HG03558 (cell line): Measurements from ENCODE around the gene PHLDA1.

Experiments
- ATAC-seq: cut with Tn5 transposase; IDR thresholded peaks from one replicate; pipeline ENCODE4 v1.9.1; 2021; ENCODE audit warnings: moderate number of reproducible peaks; ENCODE audit not compliant: unreplicated experiment; ENCODE audit errors: extremely low read depth

Gene PHLDA1

GRCh38 chr12:76038176-76038575 is 6.6 kb upstream of the PHLDA1 start:
- no peak for ATAC-seq

- ATAC-seq, result peak; percentile 46
Observed at GRCh38 chr12:76037130-76038103, 5.8 kb upstream of the PHLDA1 start.

DNA sequence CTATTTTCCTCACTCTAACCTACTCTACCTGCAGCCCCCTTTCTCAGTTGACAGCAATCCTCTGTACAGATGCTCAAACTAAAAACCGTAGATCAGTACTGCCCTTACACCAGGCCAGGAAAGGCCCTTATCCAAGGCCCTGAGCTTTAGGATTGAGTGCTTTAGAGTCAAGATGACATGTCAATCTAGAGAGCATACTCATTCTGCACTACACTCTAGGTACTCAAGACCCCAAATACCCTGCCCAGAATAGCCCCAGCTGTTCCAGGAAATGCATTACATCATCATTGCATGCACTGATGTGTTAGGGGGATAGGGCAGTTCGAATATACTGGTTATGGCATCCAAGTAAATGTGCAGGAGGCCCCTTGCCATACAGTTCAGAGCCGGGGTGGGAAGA is 3.5 kb upstream of the PHLDA1 start:
- no peak for ATAC-seq

DNA sequence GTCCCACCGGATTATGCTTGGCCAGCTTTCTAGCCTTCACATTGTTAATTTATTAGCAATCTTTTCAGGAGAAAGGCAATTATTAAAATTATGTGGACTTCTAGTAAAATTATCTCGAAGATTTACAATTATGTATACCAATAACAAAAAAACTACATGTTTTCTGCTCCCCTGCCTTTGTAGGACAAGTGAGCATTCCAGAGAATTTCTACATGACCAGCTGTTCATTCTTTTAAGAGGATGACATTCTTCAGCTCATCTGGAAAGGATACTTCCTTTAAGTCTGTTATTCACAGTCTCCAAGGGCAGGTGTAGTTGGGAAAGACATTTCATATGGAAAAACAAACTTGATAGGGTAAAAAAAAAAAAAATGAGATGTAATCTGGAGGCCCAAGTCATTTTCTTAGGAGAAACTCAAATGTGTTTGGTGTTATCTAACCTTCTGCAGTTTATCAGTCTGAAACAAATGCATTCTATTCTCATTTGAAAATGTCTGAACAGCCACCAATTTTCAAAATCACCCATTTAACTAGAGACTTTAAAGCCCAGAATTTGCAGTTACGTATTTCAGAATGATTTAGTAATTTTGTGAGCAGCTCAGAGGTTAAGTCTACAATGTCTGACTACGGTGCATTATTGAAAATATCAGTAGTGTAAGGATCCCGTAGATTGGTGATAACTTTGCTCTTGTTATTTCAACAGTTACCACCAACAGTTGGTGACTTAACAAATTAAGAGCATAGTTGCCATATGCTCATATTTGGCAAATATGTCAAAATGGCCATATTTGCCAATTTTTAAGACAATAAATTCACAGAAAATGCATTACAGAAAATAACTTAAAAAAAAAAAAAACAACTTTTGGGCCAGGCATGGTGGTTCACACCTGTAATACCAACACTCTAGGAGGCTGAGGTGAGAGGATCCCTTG is 1.8 kb upstream of the PHLDA1 start:
- ATAC-seq, result no peak

- peak; percentile 2 for ATAC-seq
Observed at GRCh38 chr12:76032043-76032981, 736 bp upstream of the PHLDA1 start.

GRCh38 chr12:76031081-76031413 is 529 bp downstream of the PHLDA1 start:
- peak; percentile 8 for ATAC-seq

DNA sequence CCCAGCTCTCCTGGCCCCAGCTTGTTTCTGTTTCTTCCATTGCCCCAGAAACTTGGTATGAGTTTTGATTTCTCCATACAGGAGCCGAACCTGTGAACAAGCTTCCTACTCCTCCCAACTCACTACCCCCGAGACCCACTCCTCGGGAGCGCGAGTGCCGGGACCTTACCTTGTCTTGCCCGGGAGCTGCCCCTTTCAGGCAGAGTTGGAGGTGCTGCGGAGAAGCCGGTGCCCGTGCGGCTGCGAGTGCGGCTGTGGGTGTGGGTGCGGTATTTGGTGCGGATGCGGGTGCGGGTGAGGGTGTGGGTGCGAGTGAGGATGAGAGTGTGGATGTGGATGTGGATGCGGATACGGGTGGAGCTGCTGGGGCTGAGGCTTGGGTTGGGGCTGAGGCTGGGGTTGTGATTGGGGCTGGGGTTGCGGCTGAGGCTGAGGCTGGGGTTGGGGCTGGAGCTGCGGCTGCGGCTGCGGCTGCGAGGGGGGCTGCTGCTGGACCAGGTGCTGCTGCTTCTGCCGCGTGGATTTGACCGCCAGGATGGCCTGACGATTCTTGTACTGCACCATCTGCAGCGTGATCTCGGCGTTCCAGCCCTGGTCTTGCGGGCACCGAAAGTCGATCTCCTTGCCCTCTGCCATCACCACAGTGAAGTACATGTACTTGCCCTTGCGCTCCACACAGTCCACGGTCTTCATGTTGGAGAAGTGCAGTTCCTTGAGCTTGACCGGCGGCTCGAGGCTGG is 1.1 kb downstream of the PHLDA1 start:
- no peak for ATAC-seq

DNA sequence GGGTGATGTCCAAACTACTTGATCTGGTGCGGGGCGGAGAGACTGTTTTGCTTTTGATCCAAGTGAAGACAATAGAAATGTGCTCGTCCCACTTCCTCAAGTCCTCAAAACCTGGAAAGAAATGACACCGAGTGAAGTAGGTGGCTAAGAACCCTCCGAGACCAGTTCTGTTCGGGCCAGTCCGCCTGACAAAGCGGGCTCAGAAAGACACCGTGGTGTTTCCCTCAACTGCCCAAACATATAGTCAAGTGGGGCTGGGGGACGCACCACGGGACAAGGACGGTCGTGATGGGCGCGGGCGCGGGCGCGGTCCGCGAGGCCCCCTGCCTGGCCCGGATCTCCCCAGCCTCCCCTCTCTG is 1.6 kb downstream of the PHLDA1 start:
- ATAC-seq, result no peak

DNA sequence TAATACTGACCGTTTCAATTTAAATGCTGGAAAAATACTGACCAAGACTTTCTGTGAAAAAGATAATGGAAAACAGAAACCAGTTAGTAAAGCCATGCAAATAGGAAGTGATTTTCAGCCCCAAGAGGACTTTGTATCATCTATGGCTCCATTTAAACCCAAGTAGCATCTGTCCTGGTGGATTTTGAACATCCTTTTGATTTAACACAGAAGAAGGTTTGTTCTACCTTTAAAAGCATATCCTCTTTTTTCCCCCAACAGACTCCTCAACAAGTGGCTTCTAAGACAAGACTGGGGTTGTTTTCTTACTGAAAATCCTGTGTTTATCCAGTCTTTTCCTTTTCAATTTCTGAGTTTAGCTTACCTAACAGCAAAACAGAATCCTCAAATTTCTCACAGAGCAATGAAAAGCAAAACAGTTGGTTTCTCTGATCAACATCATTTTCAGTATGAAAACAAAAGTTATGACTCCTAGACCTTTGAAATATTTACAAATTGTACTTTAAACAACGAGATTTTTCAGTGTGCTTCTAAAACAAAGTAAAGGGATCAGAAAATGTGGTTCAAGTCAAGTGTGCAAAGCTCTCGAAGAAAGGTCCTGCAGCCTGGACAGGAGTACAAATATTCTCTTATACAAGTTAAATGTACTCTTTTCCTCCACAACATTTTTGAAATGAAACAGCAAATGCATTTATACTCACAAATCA is 2.9 kb downstream of the PHLDA1 start:
- ATAC-seq, result no peak

DNA sequence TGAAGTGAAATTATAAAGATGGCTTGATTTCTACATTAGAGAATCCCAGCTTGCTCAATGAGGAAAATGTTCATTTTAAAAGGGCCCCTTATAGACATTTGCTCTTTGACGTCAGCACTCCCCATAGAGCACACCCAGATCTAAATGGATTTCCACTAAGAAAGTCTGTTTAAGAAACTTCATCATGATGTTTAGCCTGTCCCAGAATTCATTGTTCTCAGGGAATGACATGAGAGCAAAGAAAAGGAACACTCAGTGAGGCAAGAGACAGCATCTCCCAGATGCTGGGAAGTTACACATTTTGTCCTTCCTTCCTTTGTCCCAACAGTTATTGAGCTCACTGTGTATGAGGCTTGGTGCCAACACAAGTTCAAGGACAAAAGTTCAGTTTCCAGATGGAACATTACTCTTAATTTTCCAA is 4.9 kb downstream of the PHLDA1 start:
- no peak for ATAC-seq

DNA sequence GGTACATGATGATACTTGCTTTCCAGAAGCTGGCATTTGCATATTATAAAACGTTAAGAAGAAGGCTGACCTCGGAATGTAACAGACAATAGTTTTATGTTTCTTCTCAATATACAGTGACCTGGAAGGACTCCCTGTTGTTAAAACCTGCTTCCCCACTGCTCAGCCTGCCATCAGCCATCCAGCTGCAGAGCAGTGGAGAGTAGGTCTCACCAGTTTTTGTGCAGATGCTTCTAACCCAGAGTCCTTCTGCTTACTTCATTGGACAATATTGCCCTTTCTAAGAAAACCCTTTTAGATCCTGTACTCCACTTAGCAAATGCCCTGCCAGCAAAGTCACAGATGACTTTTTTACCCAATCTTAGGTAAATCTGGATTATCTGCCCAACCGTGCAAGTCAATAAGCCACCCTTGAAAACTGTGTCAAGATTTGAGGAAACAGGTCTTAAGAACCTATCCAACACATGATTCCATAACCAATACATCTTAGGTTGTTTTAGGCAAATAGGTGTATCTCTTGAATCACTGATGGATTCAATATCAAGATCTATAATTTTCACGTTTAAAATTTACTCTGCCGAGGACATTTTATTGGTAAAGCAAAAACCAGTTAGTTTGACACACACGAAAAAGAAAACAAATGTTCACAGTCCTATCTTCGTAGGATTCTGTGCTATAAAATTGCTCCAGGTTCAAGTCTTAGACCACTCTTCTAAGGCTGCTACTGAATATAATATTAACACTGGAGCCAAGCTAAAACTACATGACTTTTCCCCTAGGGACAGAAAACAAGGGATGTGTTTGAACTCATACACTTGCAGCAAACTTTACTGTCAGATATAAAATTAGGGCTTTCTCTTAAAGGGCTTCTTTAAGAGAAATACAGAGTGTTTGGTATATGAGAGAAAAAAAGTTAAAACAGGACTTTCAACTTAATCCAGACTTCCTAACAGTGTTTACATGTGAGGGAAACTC is 5.7 kb downstream of the PHLDA1 start:
- ATAC-seq, result no peak

GRCh38 chr12:76024942-76025600 is 6.5 kb downstream of the PHLDA1 start:
- no peak for ATAC-seq

DNA sequence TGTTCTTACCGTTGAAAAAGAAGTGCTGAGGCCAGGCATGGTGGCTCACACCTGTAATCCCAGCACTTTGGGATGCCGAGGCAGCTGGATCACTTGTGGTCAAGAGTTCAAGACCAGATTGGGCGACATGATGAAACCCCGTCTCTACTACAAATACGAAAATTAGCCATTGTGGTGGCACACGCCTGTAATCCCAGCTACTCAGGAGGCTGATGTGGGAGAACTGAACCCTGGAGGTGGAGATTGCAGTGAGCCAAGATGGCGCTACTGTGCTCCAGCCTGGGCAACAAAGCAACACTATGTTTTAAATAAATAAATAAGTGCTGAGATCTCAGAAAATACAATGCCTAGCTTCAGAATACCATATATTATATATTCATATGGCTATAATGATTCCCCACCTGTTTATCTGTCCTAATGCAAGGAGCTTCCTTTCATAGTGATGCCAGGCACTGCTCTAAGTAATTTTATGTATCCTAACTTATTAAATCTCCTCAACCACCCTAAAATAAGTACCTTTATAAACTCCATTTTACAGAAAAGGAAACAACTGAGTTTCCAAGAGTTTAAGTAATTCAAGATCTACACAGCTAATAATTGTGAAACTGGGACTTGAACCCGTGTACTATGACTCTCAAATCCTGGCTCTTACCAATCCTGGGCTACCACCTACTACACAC is 7.3 kb downstream of the PHLDA1 start:
- ATAC-seq, result no peak

DNA sequence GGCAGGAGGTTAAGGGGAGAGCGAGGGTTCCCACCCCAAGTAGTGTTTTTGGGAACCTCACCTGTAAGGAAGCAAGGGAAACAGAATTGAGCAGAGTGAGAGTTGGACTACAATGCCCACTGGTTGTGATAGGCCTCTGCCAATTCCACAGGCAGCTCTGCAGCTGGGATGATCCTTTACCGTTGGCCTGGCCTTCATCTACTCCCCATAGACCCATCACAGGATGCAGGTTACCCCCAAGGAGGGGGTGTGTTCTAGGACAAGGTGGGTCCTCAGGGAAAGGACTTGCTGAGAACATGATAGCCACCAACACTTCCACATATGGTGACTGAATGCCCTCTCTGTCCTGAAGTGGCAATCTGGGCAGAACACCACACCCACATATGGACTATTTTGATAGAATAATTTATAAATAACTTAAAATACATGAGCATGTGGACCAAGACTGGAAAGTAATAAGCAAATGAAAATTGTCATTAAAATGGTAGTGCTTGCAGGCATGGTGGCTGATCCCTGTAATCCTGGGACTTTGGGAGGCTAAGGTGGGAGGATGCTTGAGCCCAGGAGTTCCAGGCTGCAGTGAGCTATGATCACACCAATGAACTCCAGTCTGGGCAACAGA is 8.4 kb downstream of the PHLDA1 start:
- no peak for ATAC-seq

DNA sequence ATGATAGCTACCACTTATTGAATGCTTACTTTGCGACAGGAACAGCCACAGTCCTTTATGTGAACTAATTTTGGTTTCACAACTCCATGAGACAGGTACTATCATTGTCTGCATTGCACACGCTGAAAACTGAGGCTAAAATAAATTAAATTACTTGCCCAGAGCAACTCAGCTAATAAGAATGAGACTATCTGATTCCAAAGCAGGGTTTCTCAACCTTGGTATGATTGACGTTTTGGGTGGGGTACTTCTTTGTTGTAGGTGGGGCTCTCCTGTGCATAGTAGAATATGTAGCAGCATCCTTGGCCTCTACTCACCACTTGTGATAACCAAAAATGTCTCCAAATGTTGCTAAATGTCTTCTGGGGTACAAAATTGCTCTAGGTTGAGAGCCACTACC is 9.1 kb downstream of the PHLDA1 start:
- ATAC-seq, result no peak
